IMR-90 (cell line): ENCODE measurements around the gene ZNF138. TPM values are rescaled to one million over a fixed set of nuclear protein-coding genes. Genes with fewer than 3 reads are reported as not detected.
A peak's percentile ranks its signal among the peaks of the same experiment; 100 is the strongest.

Source experiments
- ATAC-seq: fragments of 200-7000 bp; cut with Tn5 transposase; 2 replicates; pipeline ENCODE4 v1.9.1; 2020; ENCODE audit warnings: low read depth, mild to moderate bottlenecking, moderate library complexity
- BruUV-seq: library from RNA; stranded (reverse); fragments of 400-500 nt; replicated peaks from 2 replicates; lab custom pipeline; 2021; lab: Mats Ljungman, UMichigan
- CTCF ChIA-PET: fragments of 300-600 bp; formaldehyde crosslinking; extraction: SDS; loops from one replicate; lab custom pipeline; 2021; ENCODE audit warnings: antibody characterized with exemption; lab: Yijun Ruan, JAX
- POLR2A ChIA-PET: fragments of 300-600 bp; sonication (Branson Sonifier 250); formaldehyde crosslinking; loops from one replicate; lab custom pipeline; 2022; ENCODE audit warnings: antibody characterized with exemption; ENCODE audit not compliant: unreplicated experiment; lab: Charles Lee
- DNase-seq: peaks from one replicate; pipeline ENCODE4 v3.0.0; 2013
- H2AFZ ChIP-seq: replicated peaks from 2 replicates; pipeline ENCODE3; 2013; ENCODE audit warnings: low read length, mild to moderate bottlenecking; ENCODE audit not compliant: poor library complexity
- H2AK5ac ChIP-seq: 2 replicates; pipeline ENCODE4 v1.6.1; 2013; ENCODE audit warnings: low read depth, low read length, inconsistent platforms
- H2AK9ac ChIP-seq: replicated peaks from 2 replicates; pipeline ENCODE3; 2013; ENCODE audit warnings: mild to moderate bottlenecking, low read depth, low read length, moderate library complexity; ENCODE audit not compliant: poor library complexity
- H2BK120ac ChIP-seq: 2 replicates; pipeline ENCODE4 v1.6.1; 2013; ENCODE audit warnings: low read depth, low read length, inconsistent platforms
- H2BK15ac ChIP-seq: 3 replicates; pipeline ENCODE4 v1.6.1; 2013; ENCODE audit warnings: low read depth, low read length, inconsistent platforms
- H2BK20ac ChIP-seq: 2 replicates; pipeline ENCODE4 v1.6.1; 2013; ENCODE audit warnings: low read depth, mild to moderate bottlenecking, inconsistent platforms, low read length, moderate library complexity
- H2BK5ac ChIP-seq: 2 replicates; pipeline ENCODE4 v1.6.1; 2013; ENCODE audit warnings: mild to moderate bottlenecking, low read depth, low read length, inconsistent platforms; ENCODE audit not compliant: poor library complexity, severe bottlenecking
- H3K14ac ChIP-seq: replicated peaks from 2 replicates; pipeline ENCODE4 v1.6.1; 2013; ENCODE audit warnings: low read depth, low read length, inconsistent platforms
- H3K18ac ChIP-seq: 2 replicates; pipeline ENCODE4 v1.6.1; 2013; ENCODE audit warnings: low read depth, low read length, control low read depth
- H3K23ac ChIP-seq: 2 replicates; pipeline ENCODE4 v1.6.1; 2013; ENCODE audit warnings: low read depth, low read length, inconsistent platforms
- H3K27ac ChIP-seq: 2 replicates; pipeline ENCODE4 v1.5.1; 2013; ENCODE audit warnings: mild to moderate bottlenecking, control low read depth, low read length; ENCODE audit not compliant: insufficient read depth
- H3K27me3 ChIP-seq: 2 replicates; pipeline ENCODE4 v1.6.1; 2013; ENCODE audit warnings: low read length; ENCODE audit not compliant: control insufficient read depth, insufficient read depth
- H3K36me3 ChIP-seq: 2 replicates; pipeline ENCODE4 v1.6.1; 2013; ENCODE audit warnings: low read length, mixed read lengths; ENCODE audit not compliant: control insufficient read depth, insufficient read depth
- H3K4ac ChIP-seq: 2 replicates; pipeline ENCODE4 v1.6.1; 2013; ENCODE audit warnings: low read depth, low read length, inconsistent platforms
- H3K4me1 ChIP-seq: 2 replicates; pipeline ENCODE4 v1.6.1; 2013; ENCODE audit warnings: low read length, mixed read lengths; ENCODE audit not compliant: control insufficient read depth, insufficient read depth
- H3K4me2 ChIP-seq: 2 replicates; pipeline ENCODE4 v1.6.1; 2013; ENCODE audit warnings: low read depth, mild to moderate bottlenecking, control low read depth, low read length, moderate library complexity
- H3K4me3 ChIP-seq: 2 replicates; pipeline ENCODE4 v1.5.1; 2013; ENCODE audit warnings: low read depth, mild to moderate bottlenecking, control low read depth, low read length, moderate library complexity; ENCODE audit not compliant: insufficient read depth
- H3K56ac ChIP-seq: 2 replicates; pipeline ENCODE4 v1.6.1; 2013; ENCODE audit warnings: low read length, inconsistent platforms; ENCODE audit not compliant: insufficient read depth; ENCODE audit errors: extremely low read depth
- H3K79me1 ChIP-seq, 2 experiments: 2 replicates each; pipeline ENCODE4 v1.6.1; 2013; ENCODE audit warnings: low read length in 2 of 2, inconsistent platforms in 1 of 2, low read depth in 1 of 2
- H3K9ac ChIP-seq: 2 replicates; pipeline ENCODE4 v1.6.1; 2013; ENCODE audit warnings: low read depth, low read length, control low read depth
- H3K9me1 ChIP-seq: 2 replicates; pipeline ENCODE4 v1.6.1; 2013; ENCODE audit warnings: low read length, inconsistent platforms; ENCODE audit not compliant: insufficient read depth
- H3K9me3 ChIP-seq: 2 replicates; pipeline ENCODE4 v1.6.1; 2013; ENCODE audit warnings: low read length; ENCODE audit not compliant: control insufficient read depth, insufficient read depth
- H4K20me1 ChIP-seq: 2 replicates; pipeline ENCODE4 v1.6.1; 2013; ENCODE audit warnings: low read length, inconsistent platforms; ENCODE audit not compliant: insufficient read depth
- H4K5ac ChIP-seq: 2 replicates; pipeline ENCODE4 v1.6.1; 2013; ENCODE audit warnings: mild to moderate bottlenecking, low read depth, low read length, control low read depth
- H4K8ac ChIP-seq, 2 experiments: 2 replicates each; pipeline ENCODE4 v1.6.1; 2013; ENCODE audit warnings: low read depth in 2 of 2, low read length in 2 of 2, control low read depth in 1 of 2, inconsistent platforms in 1 of 2
- H4K91ac ChIP-seq: 2 replicates; pipeline ENCODE4 v1.6.1; 2013; ENCODE audit warnings: low read depth, low read length, inconsistent platforms; ENCODE audit not compliant: insufficient read depth
- BHLHE40 ChIP-seq: fragments of 150-350 bp; IDR thresholded peaks from 2 replicates; pipeline ENCODE4 v1.6.1; 2016; ENCODE audit warnings: mild to moderate bottlenecking, low read depth, low read length
- CEBPB ChIP-seq: IDR thresholded peaks from 2 replicates; pipeline ENCODE4 v1.6.1; 2012; ENCODE audit warnings: low read depth, low read length, improper control_type of control experiment
- POLR2A ChIP-seq: IDR thresholded peaks from 2 replicates; pipeline ENCODE4 v1.6.1; 2012; ENCODE audit warnings: mild to moderate bottlenecking, low read depth, low read length
- RAD21 ChIP-seq: IDR thresholded peaks from 2 replicates; pipeline ENCODE4 v1.6.1; 2012; ENCODE audit warnings: low read length, improper control_type of control experiment
- WGBS, 2 experiments: methylation state at CpG; one replicate each; pipeline versions ENCODE4 v1.1.5 to v1.1.7; 2013; ENCODE audit warnings: missing lambda C conversion rate in 2 of 2; ENCODE audit not compliant: insufficient read length in 1 of 2; ENCODE audit errors: extremely low coverage in 2 of 2; 5-methylcytosine and 5-hydroxymethylcytosine counted together
- dilution Hi-C: fragments of 300-500 bp; cut with HindIII; formaldehyde crosslinking; loops from one replicate; pipeline ENCODE4 v1.14.3; 2018; ENCODE audit warnings: low sequenced_read_pairs; ENCODE audit not compliant: unreplicated experiment
- in situ Hi-C: fragments of 300-500 bp; cut with MboI; formaldehyde crosslinking; loops from 3 replicates; pipeline ENCODE4 v1.14.3; 2019; ENCODE audit warnings: low sequenced_read_pairs, inconsistent platforms, mixed read lengths
- intact Hi-C: fragments of 100-400 bp; cut with micrococcal nuclease; formaldehyde crosslinking; loops from 2 replicates; pipeline ENCODE4 v1.10.0; 2022
- polyA plus RNA-seq, 3 experiments: library from polyadenylated mRNA; depleted of rRNA; stranded (reverse); fragments of >200 nt; gene quantifications; 2 replicates each; pipeline ENCODE4 v1.2.3, GENCODE V29; 2012; ENCODE audit warnings: low replicate concordance in 1 of 3
- total RNA-seq: library from RNA; depleted of rRNA; stranded (reverse); fragments of >200 nt; gene quantifications from 2 replicates; pipeline ENCODE4 v1.2.3, GENCODE V29; 2012
- TF ChIP-seq, protein P1 (sequence below): fragments of 150-350 bp; IDR thresholded peaks from 2 replicates; pipeline ENCODE4 v1.6.1; 2016; ENCODE audit warnings: low read depth, mild to moderate bottlenecking, low read length, moderate library complexity, borderline replicate concordance

ZNF138 gene
- total and polyA plus RNA-seq, 2 of the 4 experiments (the other 2 are of a cell fraction), result 3.2 to 3.6 TPM

DNA sequence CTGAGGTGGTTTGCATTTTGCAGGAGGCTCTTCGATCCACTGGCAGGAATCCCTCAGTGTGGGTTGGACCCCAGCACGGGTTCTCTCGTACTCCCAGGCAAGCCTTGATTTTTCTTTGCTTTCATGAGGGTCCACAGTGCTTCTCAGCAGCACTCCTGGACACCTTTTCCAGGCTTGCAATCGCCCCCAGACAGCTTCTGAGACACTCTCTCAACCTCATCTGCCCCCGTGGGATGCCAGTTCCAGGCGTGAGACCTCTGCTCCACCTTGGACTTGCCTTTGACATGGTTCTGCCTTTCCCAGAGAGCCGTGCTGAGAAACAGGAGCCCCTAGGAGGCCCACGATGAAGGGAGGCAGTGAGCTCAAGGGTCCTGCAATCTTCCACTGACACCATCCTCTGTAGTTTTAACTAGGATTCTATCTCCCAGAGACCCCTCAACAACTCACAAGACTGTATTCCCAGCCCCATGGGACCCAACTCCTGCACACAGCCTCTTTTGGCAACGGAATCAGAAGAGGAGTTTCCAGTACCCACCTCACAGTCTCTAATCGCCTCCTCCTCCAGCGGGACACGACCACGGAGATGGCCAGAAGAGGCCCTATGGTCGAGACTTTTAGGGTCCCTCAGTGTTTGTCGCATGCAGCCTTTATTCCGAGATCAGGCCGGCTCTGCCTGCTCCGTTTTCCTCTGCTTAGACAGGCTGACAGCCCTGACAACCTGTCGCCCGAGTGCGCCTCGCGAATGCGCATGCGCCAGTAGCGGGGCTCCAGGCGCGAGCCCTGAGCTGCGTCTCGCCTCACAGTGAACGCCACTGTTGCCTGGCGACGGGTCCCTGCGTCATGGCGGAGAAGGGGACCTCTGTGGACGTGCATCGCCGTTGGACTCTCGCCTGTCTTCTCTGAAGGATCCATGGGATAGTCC, 82.8 kb downstream of the ZNF138 start:
- Histone ChIP-seq H3K27ac (no peak overlapping the region), H3K4ac (no peak overlapping the region), H2AK5ac (no peak overlapping the region), H3K36me3 (no peaks in the 10 kb centered on the region), H3K27me3 (peaks cover under 1% of the 10 kb centered on the region; the same call in 1 of the 2 replicates), H3K9me1 (no peaks in the 10 kb centered on the region), H4K5ac (no peak overlapping the region), H2BK15ac (no peak overlapping the region), H3K23ac (no peak overlapping the region), H3K56ac (no peak overlapping the region), H4K20me1 (no peaks in the 10 kb centered on the region), H2BK120ac (no peak overlapping the region), H2AFZ (peak overlapping the region; percentile 88), H3K18ac (no peak overlapping the region), H3K79me1 (no peaks in the 10 kb centered on the region), H3K4me3 (no peak overlapping the region), H3K14ac (no peak overlapping the region), H3K9me3 (peaks cover 22% of the 10 kb centered on the region; the same call in 1 of the 2 replicates), H4K91ac (no peak overlapping the region), H4K8ac (no peak overlapping the region), H3K9ac (no peak overlapping the region), H3K4me2 (peak overlapping the region; percentile 66), H2BK20ac (no peak overlapping the region), H2BK5ac (no peak overlapping the region), H2AK9ac (no peak overlapping the region), H3K4me1 (no peaks in the 10 kb centered on the region)
- TF ChIP-seq, protein P1, sequence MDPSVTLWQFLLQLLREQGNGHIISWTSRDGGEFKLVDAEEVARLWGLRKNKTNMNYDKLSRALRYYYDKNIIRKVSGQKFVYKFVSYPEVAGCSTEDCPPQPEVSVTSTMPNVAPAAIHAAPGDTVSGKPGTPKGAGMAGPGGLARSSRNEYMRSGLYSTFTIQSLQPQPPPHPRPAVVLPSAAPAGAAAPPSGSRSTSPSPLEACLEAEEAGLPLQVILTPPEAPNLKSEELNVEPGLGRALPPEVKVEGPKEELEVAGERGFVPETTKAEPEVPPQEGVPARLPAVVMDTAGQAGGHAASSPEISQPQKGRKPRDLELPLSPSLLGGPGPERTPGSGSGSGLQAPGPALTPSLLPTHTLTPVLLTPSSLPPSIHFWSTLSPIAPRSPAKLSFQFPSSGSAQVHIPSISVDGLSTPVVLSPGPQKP, result no peak
- TF ChIP-seq RAD21 (no peak), BHLHE40 (no peak), CEBPB (no peak), POLR2A (no peak)
- in situ Hi-C loops, result no loop called here
- WGBS, 2 experiments, result 14% methylated on average over 17 of the region's 39 CpGs; no CpG with 5 or more reads in 1 of the 2 experiments
- ChIA-PET CTCF (no interaction called here), POLR2A (no interaction called here)
- BruUV-seq, result no TSS peak
- DNase-seq (no peak), ATAC-seq (peak; percentile 84)
- dilution Hi-C loops, result no loop called here
- intact Hi-C loops, result no loop called here
